Muscle layer of colon (tissue), 2 donors: ENCODE results near the gene FRG2C.
"Not testable (repeated sequence)": the region's sequence is repeated elsewhere in the genome, so short reads cannot be mapped to it uniquely, and the experiment has no call there.

Experiments used
- H3K27ac ChIP-seq: one replicate; pipeline ENCODE4 v1.7.0; 2013; ENCODE audit warnings: low read depth, mild to moderate bottlenecking, low read length, moderate library complexity
- H3K27me3 ChIP-seq, 2 donors: one replicate each; pipeline ENCODE4 v1.7.0; 2013; ENCODE audit warnings: low read length in 2 of 2, mild to moderate bottlenecking in 2 of 2; ENCODE audit not compliant: insufficient read depth in 2 of 2, control insufficient read depth in 1 of 2
- H3K36me3 ChIP-seq: one replicate; pipeline ENCODE4 v1.7.0; 2013; ENCODE audit warnings: mild to moderate bottlenecking, low read length; ENCODE audit not compliant: insufficient read depth
- H3K4me1 ChIP-seq: one replicate; pipeline ENCODE4 v1.7.0; 2013; ENCODE audit warnings: mild to moderate bottlenecking, low read length; ENCODE audit not compliant: insufficient read depth
- H3K4me3 ChIP-seq, 2 donors: one replicate each; pipeline ENCODE4 v1.7.0; 2013; ENCODE audit warnings: low read length in 2 of 2, low read depth in 1 of 2, mild to moderate bottlenecking in 1 of 2, moderate library complexity in 1 of 2
- H3K9ac ChIP-seq: one replicate; pipeline ENCODE4 v1.7.0; 2013; ENCODE audit warnings: low read length
- H3K9me3 ChIP-seq: one replicate; pipeline ENCODE4 v1.7.0; 2013; ENCODE audit warnings: mild to moderate bottlenecking, low read length
- donor health status: abdominal sarcoma.
- donor health status: Adenocarcinoma of cecum.

Gene FRG2C

GRCh38 chr3:75670298-75671286 is 6.5 kb downstream of the FRG2C start:
- H3K27ac ChIP-seq, H3K9me3 ChIP-seq, H3K36me3 ChIP-seq, H3K9ac ChIP-seq: not testable (repeated sequence)
- Histone ChIP-seq H3K27me3 (peaks cover 15 to 44% of the 10 kb centered on the region in 2 donors), H3K4me1 (peaks cover 16% of the 10 kb centered on the region), H3K4me3 (peak overlapping the region in 1 of 2 donors; percentile 14)

- H3K36me3 ChIP-seq, H3K27ac ChIP-seq, H3K9me3 ChIP-seq, H3K9ac ChIP-seq: not testable (repeated sequence)
- Histone ChIP-seq H3K4me3 (peak overlapping the region in 1 of 2 donors; percentile 14), H3K27me3 (peaks cover 15 to 44% of the 10 kb centered on the region in 2 donors), H3K4me1 (peaks cover 16% of the 10 kb centered on the region)
Measured at GRCh38 chr3:75671287-75672139, 7.4 kb downstream of the FRG2C start.

GRCh38 chr3:75672140-75672775 is 8.1 kb downstream of the FRG2C start:
- Histone ChIP-seq H3K4me1 (peaks cover 16% of the 10 kb centered on the region), H3K27me3 (peaks cover 15 to 44% of the 10 kb centered on the region in 2 donors)
- not testable (repeated sequence) for H3K9me3 ChIP-seq, H3K36me3 ChIP-seq, H3K9ac ChIP-seq, H3K4me3 ChIP-seq, H3K27ac ChIP-seq

- not testable (repeated sequence) for H3K36me3 ChIP-seq, H3K4me1 ChIP-seq, H3K27me3 ChIP-seq, H3K4me3 ChIP-seq, H3K9me3 ChIP-seq, H3K27ac ChIP-seq, H3K9ac ChIP-seq
Measured at GRCh38 chr3:75683965-75684364, 19.8 kb downstream of the FRG2C start.

- Histone ChIP-seq H3K27ac (no peak overlapping the region), H3K9me3 (no peaks in the 10 kb centered on the region), H3K4me3 (no peak overlapping the region), H3K9ac (no peak overlapping the region), H3K27me3 (no peaks in the 10 kb centered on the region), H3K4me1 (no peaks in the 10 kb centered on the region), H3K36me3 (no peaks in the 10 kb centered on the region)
Measured at GRCh38 chr3:75687323-75687722, 23.2 kb downstream of the FRG2C start.

GRCh38 chr3:75692061-75692460 is 27.9 kb downstream of the FRG2C start:
- Histone ChIP-seq H3K9ac (no peak overlapping the region), H3K4me1 (no peaks in the 10 kb centered on the region), H3K4me3 (no peak overlapping the region), H3K27me3 (no peaks in the 10 kb centered on the region), H3K9me3 (no peaks in the 10 kb centered on the region), H3K36me3 (no peaks in the 10 kb centered on the region), H3K27ac (no peak overlapping the region)
